ENCODE results near the gene LAIR1.

Gene LAIR1

DNA sequence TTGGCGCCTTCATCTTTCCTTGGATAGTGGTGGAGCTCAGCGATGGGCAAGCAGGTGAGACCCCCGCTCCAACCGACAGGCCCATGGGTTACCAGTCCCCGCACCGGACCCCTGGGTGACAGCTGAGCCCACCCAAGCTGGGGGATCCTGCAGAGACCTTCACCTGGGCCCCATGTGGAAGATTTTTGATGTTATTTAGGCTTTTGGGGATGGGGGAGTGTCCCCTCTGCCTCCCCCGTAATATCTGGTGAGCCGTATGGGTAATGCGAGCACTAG is 46.8 kb downstream of the LAIR1 start:
- DNase-seq (ENCODE audit: low read depth, low spot score) = no peak

DNA sequence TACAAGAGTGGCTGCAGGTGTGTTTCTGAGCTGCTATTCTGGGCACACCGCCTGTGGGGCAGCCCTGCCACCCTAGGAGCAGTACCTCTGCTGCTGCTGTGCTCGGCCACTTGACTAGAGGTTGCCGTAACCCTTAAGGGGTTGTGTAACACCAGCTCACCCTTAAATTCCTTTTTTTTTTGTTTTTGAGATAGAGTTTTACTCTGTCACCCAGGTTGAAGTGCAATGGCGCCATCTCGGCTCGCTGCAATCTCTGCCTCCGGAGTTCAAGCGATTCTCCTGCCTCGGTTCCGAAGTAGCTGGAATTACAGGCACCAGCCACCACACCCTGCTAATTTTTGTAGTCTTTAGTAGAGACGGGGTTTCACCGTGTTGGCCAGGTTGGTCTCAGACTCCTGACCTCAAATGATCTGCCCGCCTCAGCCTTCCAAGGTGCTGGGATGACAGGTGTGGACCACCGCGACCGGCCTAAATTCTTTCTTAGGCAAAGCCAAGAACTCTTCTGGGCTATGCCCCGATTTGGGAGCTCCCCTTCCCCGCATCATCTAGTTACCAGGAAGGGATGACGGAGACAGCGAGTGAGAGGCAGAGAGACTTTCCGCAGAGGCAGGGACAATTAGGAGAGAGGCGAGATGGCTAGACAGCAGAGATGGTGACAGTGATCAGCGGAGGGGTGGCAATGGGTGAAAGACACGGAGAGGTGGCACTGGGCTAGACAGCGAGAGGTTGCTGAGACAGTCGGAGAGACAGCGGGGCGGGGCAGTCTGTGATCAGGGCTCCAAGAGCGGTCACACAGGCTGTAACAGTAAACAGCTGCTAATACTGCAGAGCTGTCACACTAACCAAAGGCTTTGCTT is 47.4 kb downstream of the LAIR1 start:
- DNase-seq (ENCODE audit: low read depth, low spot score) = no peak

DNA sequence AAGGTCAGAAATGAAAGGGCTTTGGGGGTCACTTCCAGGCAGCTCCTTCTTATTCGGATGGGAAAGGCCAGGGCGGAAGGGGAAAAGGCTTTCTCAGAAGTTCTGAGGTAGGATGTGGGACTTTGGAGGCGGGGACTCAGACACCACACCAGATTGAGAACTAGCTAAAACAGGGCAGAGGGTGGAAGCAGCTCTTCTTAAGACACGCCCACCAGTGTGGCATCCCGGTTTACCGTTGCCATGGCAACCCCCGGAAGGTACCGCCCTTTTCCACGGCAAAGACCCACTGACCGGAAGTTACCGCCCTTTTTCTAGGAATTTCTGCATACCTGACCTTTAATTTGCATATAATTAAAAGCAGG is 48.0 kb downstream of the LAIR1 start:
- DNase-seq (ENCODE audit: low read depth, low spot score) = peak; percentile 63

DNA sequence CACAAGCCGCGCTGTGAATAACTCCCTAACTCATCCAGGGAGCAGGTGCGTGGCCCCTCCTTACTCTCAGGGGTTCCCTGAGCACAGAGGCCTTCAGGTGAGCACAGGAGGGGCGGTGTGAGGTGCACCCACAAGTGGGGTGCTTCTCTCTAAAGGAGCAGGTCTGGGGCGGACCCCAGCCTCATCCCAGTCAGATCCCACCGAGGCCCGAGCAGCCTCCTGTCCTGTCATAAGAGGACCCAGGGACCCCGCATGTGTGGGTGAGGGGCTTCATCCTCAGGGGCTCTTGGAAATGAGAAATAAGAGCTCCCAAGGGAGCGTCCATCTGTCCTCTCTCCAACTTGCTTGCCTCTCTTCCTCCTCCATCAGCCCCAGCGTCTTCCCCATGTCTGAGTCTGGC is 48.8 kb downstream of the LAIR1 start:
- DNase-seq (ENCODE audit: low read depth, low spot score) = no peak

DNA sequence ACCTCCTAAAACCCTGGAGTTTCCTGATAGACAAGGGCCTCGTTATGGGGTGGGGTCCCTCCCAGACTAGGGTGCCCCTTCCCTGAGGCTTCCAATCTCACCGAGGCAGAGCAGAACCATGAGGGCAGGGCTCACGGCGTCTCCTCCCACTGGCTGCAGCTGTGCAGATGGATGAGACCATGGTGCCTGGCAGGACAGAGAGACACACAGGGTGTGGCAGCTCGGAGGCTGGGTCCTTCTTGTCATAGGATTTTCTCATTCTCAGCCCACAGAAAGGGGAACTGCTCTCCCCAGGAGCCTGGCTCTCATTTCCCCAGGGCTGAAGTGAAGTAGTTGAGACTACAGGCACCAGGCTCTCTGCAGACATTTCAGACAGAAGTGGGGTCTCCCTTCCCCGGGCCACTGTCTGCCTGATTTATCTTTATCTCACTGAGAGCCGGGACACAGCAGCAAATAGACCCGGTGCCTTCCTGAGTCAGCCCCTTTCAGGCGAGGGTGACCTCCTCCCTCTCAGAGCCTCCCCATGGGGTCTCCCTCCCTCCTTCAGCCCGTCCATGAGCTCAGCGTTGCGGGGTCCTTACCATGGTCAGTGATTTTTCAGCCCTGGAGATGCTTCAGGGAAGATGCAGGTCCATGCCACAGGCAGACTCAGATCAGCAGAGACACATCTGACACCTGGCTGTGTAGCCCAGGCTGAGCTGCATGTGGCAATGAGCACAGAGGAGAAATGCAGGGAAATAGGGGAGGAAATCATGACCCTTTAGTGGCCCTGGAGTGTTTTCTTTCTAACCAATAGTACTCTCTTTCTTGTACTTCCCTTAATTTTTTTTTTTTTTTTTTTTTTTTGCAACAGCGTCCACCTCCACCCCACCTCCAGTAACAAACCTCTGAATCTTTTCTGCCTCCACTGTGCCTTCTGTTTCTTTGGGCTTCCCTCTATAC is 52.0 kb downstream of the LAIR1 start, which contains the start of gene LILRA5:
Gene LILRA5 (minus strand): TSS at position 731 of the 942 bp plus-strand sequence. CDS start 147 bp downstream, at position 584.
- no peak for DNase-seq (ENCODE audit: low read depth, low spot score)

DNA sequence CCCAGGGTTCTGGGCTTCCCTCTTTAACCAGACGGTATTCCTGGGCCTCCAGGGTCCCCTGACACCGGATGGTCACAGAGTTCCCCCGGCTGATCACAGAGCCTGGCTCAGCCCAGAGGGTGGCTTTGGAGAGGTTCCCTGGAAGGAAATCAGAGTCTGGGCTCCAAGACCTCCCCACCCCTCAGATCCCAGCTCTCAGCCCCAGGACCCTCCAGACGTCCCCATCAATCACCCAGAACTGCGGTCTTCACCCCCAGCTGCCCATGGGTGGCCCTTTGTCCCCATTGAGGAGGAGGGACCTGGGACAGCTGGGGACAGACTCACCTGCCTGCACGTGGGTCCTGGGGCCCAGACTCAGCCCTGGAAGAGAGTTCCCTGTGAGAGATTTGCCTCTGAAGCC is 52.7 kb downstream of the LAIR1 start:
- DNase-seq (ENCODE audit: low read depth, low spot score) = no peak

DNA sequence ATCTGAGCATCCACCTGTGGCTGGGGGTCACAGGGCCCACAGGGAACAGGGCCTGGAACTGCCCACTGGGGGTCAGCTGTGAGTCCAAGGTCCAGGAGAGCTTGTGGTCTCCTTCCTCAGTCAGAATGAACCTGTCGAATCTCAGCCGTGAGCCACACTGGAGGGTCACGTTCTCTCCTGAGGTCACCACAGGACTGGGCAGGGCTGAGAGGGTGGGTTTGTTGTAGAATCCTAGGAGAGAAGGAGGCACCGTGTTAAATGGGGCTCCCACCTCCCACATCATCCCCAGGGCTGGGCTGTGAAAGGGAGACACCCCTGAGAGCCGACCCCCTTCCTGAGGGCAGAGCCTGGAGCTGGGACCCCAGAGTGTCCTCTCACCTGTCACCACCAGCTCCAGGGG is 53.2 kb downstream of the LAIR1 start:
- no peak for DNase-seq (ENCODE audit: low read depth, low spot score)

DNA sequence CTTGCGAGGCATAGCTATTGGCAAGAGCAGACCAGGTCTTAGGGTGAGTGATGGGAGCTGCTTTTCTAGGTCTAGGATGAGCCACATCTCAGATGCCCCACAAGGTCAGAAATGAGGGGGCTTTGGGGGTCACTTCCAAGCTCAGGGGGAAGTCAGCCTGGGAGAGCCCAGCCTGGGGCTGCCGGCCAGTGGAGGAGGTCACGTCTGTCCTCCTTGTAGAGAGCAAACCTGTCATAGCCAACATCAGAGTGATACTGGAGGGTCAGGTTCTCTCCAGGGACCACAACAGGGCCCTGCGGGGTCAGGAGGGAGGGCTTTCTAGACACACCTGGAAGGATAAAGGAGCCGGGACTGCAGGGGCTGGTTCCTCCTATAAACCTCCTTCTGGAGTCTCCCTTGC is 54.2 kb downstream of the LAIR1 start:
- no peak for DNase-seq (ENCODE audit: low read depth, low spot score)

DNA sequence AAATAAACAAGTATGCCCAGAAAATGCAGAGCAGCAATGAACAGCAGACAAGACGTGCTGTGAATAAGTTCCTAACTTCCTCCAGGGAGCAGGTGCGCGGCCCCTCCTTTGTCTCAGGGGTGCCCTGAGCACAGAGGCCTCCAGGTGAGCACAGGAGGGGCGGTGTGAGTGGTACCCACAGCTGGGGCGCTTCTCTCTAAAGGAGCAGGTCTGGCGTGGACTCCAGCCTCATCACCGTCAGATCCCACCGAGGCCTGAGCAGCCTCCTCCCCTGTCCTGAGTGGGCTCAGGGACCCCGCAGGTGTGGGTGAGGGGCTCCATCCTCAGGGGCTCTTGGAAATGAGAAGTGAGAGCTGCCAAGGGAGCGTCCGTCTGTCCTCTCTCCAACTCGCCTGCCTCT is 54.9 kb downstream of the LAIR1 start:
- no peak for DNase-seq (ENCODE audit: low read depth, low spot score)

DNA sequence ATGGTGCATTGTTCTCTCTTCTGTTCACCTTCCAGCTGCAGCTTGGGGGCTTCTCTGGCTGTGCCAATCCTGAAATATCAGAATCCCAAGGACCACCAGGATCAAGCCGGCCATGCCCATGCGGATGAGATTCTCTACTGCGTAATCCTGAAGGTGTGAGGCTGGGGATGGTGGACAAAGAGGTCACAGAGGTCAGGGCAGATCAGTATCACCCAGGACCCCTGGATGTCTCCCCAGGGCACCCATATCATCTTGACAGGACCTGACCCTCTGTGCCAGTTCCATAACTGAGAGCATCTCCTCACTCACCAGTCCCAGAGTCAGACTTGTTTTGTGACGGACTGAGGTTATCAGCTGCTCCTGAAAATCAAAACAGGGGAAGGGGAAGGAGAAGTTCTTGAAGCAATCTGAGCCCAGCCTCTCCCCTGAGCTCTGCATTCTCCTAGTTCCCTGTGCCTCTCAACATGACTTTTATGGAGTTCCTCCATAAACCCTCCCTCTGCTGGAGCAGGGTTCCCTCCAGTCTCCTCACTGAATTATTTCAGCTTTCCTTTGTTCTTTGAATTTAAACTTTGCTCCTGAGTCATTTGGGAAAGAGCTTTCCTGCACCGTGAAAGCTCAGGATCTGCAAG is 57.2 kb downstream of the LAIR1 start:
- no peak for DNase-seq (ENCODE audit: low read depth, low spot score)

DNA sequence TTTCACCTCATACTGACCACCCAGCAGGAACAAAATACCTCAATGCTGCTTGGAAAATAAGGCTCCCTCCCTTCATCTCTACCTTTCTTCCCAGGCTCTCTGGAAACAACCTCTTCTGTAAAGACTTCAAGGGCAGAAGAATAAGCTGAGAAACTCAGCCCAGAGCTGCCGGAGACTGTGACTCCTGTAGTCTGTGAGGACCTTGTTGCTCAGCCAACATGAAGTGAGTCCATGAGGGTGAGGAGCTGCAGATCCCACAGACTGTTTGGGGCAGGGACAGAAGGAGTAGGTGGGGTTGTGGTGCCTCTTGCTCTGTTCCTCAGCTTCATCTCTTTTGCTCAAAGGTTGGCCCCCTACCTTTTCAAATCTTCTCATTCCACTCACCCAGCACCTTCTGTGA is 59.6 kb downstream of the LAIR1 start:
- no peak for DNase-seq (ENCODE audit: low read depth, low spot score)

DNA sequence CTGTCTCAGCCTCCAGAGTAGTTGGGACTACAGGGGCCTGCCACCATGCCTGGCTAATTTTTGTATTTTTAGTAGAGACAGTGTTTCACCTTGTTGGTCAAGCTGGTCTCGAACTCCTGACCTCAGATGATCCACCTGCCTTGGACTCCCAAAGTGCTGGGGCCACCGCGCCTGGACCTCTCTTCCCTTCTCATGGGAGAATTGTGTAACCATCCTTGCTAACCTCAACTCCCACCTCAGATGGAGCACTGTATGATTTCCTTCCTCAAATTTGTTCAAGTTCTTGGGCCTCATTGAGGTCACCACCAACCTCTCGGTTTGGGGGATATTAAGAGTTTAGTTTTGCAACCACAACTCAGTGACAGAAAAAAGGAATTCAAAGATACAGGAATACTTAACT is 62.5 kb downstream of the LAIR1 start:
- DNase-seq (ENCODE audit: low read depth, low spot score) = no peak

Measured in iPS DF 19.7 (cell line).